ENCODE data around the gene NFYC. TPM values are rescaled to one million over a fixed set of nuclear protein-coding genes. Genes with fewer than 3 reads are reported as not detected.
"Not testable (repeated sequence)": the region's sequence is repeated elsewhere in the genome, so short reads cannot be mapped to it uniquely, and the experiment has no call there.

NFYC gene
- total RNA-seq, 4 donors from 2014 or later = 30.0 to 54.2 (median 46.6) TPM

DNA sequence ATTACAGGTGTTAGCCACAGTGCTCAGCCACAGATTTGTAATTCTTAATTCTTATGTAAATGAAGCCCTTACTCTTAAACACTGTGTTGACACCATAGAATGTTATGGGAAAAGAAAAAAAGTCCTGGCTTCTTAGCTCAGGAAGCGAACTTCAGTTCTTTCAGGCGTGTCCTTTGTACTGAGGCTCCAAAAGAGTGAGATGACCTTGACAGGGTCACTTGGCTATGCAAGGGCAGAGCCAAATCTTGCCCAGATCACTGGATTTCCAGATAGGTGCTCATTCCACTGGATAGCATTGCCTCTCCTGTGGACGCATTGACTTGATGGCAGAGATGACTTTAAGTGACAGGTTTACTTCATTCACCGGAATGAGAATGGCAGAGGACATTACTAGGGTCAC is 4.8 kb downstream of the NFYC start:
- WGBS = 86% methylated on average over 4 of the region's 4 CpGs
- TF ChIP-seq POLR2A (IDR thresholded peaks at IDR 0.05; ENCODE audit: low read depth) = no peak
- no peak for TF ChIP-seq EP300 (IDR thresholded peaks at IDR 0.05)
- no peak for TF ChIP-seq CTCF (IDR thresholded peaks at IDR 0.05)
- TF ChIP-seq POLR2AphosphoS5 (IDR thresholded peaks at IDR 0.05) = no peak
- H3K4me3 ChIP-seq = no peak overlapping the region
- intact Hi-C loops (cut with DNase I) = no loop called here
- no peaks in the 10 kb centered on the region for H3K9me3 ChIP-seq
- H3K27ac ChIP-seq (replicated peaks in 1 of 4) = no peak overlapping the region
- DNase-seq (ENCODE audit: extremely low spot score) = no peak
- peaks cover 31 to 75% (median 66%) of the 10 kb centered on the region in 4 donors for H3K4me1 ChIP-seq
- peaks cover 0 to 4% (median 0%) of the 10 kb centered on the region in 4 donors for H3K36me3 ChIP-seq
- H3K27me3 ChIP-seq = no peaks in the 10 kb centered on the region

DNA sequence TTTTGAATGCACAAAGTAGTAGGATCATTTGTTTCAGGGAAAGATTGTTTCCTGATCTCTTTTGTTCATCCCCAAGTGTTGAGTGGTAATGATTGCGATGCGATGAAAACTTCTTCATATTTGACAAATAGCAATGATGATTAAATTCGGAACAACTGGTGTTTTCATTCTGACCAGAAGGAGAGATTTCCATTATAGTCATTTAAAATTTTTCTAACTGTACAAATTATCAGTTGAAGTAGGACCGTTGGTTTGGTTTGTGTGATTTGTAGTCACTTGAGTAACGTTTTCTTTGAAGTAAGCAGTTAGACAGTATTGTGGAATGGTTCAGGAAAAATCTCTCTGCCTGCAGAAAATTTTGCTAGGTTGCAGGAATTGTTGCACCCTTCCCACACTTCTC is 5.9 kb downstream of the NFYC start:
- Histone ChIP-seq H3K4me3 (no peak overlapping the region), H3K27ac (replicated peaks in 1 of 4) (no peak overlapping the region), H3K27me3 (no peaks in the 10 kb centered on the region), H3K36me3 (peaks cover 0 to 4% (median 0%) of the 10 kb centered on the region in 4 donors), H3K4me1 (peaks cover 40 to 78% (median 63%) of the 10 kb centered on the region in 4 donors), H3K9me3 (no peaks in the 10 kb centered on the region)
- 82% methylated on average over 5 of the region's 5 CpGs for whole genome bisulfite sequencing
- TF ChIP-seq POLR2A (IDR thresholded peaks at IDR 0.05; ENCODE audit: low read depth) (no peak), CTCF (IDR thresholded peaks at IDR 0.05) (no peak), POLR2AphosphoS5 (IDR thresholded peaks at IDR 0.05) (no peak), EP300 (IDR thresholded peaks at IDR 0.05) (no peak)
- intact Hi-C loops (cut with DNase I) = no loop called here
- DNase-seq (ENCODE audit: extremely low spot score) = no peak

GRCh38 chr1:40699787-40700186 is 8.3 kb downstream of the NFYC start:
- Histone ChIP-seq H3K4me3 (no peak overlapping the region), H3K27ac (replicated peaks in 1 of 4) (peak overlapping the region in 1 of 4 donors; percentile 40), H3K27me3 (no peaks in the 10 kb centered on the region), H3K36me3 (peaks cover 0 to 4% (median 0%) of the 10 kb centered on the region in 4 donors), H3K9me3 (no peaks in the 10 kb centered on the region), H3K4me1 (peaks cover 41 to 73% (median 60%) of the 10 kb centered on the region in 4 donors)
- DNase-seq (ENCODE audit: extremely low spot score) = no peak
- intact Hi-C loops (cut with DNase I) = no loop called here
- TF ChIP-seq POLR2A (IDR thresholded peaks at IDR 0.05; ENCODE audit: low read depth) = no peak
- 88% methylated on average over 6 of the region's 6 CpGs for WGBS

DNA sequence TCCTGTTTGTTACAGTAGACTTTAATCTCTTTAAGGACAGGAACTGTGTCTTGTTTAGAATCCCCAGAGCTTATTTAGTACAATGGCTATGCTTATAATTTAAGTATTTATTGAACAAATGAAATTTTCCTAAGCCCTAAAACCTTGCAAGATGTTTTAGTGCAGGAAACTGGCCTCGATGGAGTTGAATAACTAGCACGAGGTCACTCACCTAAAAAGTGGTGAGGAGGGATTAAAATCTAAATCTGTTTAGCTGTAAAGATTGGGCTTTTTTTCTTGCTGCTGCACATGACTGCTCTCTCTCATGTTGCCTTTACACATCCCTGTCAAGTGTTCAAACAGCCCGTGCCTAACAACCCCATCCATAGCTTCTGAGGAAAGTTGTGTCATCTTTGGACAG is 10.2 kb downstream of the NFYC start:
- no peaks in the 10 kb centered on the region for H3K36me3 ChIP-seq
- WGBS = 77% methylated on average over 3 of the region's 3 CpGs
- H3K4me3 ChIP-seq = no peak overlapping the region
- no peak overlapping the region for H3K27ac ChIP-seq (replicated peaks in 1 of 4)
- TF ChIP-seq POLR2AphosphoS5 (IDR thresholded peaks at IDR 0.05) = no peak
- no peak for TF ChIP-seq POLR2A (IDR thresholded peaks at IDR 0.05; ENCODE audit: low read depth)
- no peak for TF ChIP-seq EP300 (IDR thresholded peaks at IDR 0.05)
- TF ChIP-seq CTCF (IDR thresholded peaks at IDR 0.05) = no peak
- intact Hi-C loops (cut with DNase I) = no loop called here
- H3K4me1 ChIP-seq = peaks cover 37 to 69% (median 51%) of the 10 kb centered on the region in 4 donors
- no peak for DNase-seq (ENCODE audit: extremely low spot score)
- no peaks in the 10 kb centered on the region for H3K9me3 ChIP-seq
- no peaks in the 10 kb centered on the region for H3K27me3 ChIP-seq

- H3K9me3 ChIP-seq; H3K27ac ChIP-seq (replicated peaks in 1 of 4); H3K36me3 ChIP-seq; H3K4me3 ChIP-seq; intact Hi-C loops (cut with DNase I); DNase-seq (ENCODE audit: extremely low spot score); H3K27me3 ChIP-seq: not testable (repeated sequence)
- 87% methylated on average over 9 of the region's 9 CpGs for WGBS
- peaks cover 29 to 59% (median 41%) of the 10 kb centered on the region in 4 donors for H3K4me1 ChIP-seq
These were observed 11.3 kb downstream of the NFYC start for GRCh38 chr1:40702810-40703209.

- no peak for TF ChIP-seq CTCF (IDR thresholded peaks at IDR 0.05)
- no peak for TF ChIP-seq POLR2AphosphoS5 (IDR thresholded peaks at IDR 0.05)
- no peak for TF ChIP-seq EP300 (IDR thresholded peaks at IDR 0.05)
- TF ChIP-seq POLR2A (IDR thresholded peaks at IDR 0.05; ENCODE audit: low read depth) = no peak
- H3K4me1 ChIP-seq = peaks cover 31 to 58% (median 41%) of the 10 kb centered on the region in 4 donors
- H3K9me3 ChIP-seq = no peaks in the 10 kb centered on the region
- DNase-seq (ENCODE audit: extremely low spot score) = no peak
- 71% methylated on average over 3 of the region's 3 CpGs for WGBS
- no peak overlapping the region for H3K4me3 ChIP-seq
- no peaks in the 10 kb centered on the region for H3K36me3 ChIP-seq
- intact Hi-C loops (cut with DNase I) = no loop called here
- no peak overlapping the region for H3K27ac ChIP-seq (replicated peaks in 1 of 4)
- H3K27me3 ChIP-seq = no peaks in the 10 kb centered on the region
These were observed 11.8 kb downstream of the NFYC start for GRCh38 chr1:40703316-40703715.
